ENCODE measurements around the gene BTK.
"Not testable (repeated sequence)": the region's sequence is repeated elsewhere in the genome, so short reads cannot be mapped to it uniquely, and the experiment has no call there.

Gene BTK

DNA sequence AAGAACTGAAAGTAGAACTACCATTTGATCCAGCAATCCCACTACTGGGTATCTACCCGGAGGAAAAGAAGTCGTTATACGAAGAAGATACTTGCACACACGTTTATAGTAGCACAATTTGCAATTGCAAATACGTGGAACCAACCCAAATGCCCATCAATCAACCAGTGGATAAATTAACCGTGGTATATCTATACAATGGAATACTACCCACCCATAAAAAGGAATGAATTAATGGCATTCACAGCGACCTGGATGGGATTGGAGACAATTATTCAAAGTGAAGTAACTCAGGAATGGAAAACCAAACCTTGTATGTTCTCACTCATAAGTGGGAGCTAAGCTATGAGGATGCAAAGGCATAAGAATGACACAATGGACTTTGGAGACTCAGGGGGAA lies 51.7 kb downstream of the BTK start:
- FAIRE-seq, result not testable (repeated sequence)

DNA sequence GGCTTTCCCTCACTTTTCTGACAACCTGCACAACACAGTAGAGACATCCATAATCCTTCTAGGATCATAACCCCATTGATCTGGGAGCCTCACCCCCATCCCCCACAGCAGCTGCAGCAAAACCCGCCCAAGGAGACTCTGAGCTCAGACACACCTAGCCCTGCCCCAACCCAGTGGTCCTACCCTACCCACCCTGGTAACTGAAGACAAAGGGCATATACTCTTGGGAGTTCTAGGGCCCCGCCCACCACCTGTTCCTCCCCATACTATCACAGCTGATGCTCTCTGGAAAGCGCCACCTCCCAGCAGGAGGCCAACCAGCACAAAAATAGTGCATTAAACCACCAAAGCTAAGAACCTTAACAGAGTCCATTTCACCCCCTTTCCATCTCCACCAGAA lies 59.4 kb downstream of the BTK start:
- not testable (repeated sequence) for FAIRE-seq

DNA sequence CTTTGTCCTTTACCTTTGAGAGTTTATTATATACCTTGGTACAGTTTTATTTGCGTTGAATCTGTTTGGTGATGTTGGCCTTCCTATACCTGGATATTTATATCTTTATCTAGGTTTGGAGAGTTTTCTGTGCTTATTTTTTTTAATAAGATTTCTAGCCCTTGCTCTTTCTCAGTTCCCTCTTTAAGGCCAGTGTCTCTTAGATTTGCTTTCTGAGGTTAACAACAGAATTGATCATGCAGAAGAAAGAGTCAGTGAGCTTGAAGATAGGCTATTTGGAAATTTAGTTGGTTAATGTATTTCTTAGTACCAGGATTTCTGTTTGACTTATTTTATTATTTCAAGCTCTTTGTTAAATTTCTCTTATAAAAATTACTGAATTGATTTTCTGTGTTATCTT lies 82.2 kb downstream of the BTK start:
- FAIRE-seq, result no peak

Measured in colon (tissue), 2 donors.